Kidney epithelial cell (primary cell): Measurements from ENCODE around the gene NPTX1. TPM values are rescaled to one million over a fixed set of nuclear protein-coding genes. Genes with fewer than 3 reads are reported as not detected.

Experiments used
- DNase-seq: peaks from one replicate; pipeline ENCODE4 v3.0.0-alpha.2; 2010; ENCODE audit warnings: low read depth
- H3K27me3 ChIP-seq: 2 replicates; pipeline ENCODE4 v1.6.0; 2011; ENCODE audit warnings: low read length; ENCODE audit not compliant: control insufficient read depth, insufficient read depth
- H3K36me3 ChIP-seq: 2 replicates; pipeline ENCODE4 v1.5.1; 2011; ENCODE audit warnings: low read length; ENCODE audit not compliant: control insufficient read depth, insufficient read depth
- H3K4me3 ChIP-seq: 2 replicates; pipeline ENCODE4 v1.5.1; 2011; ENCODE audit warnings: low read depth, mild to moderate bottlenecking, control low read depth, low read length
- CTCF ChIP-seq: IDR thresholded peaks from 2 replicates; pipeline ENCODE4 v1.5.1; 2011; ENCODE audit warnings: mild to moderate bottlenecking, moderate library complexity, low read length, control low read depth, inconsistent platforms; ENCODE audit not compliant: insufficient read depth, poor library complexity, severe bottlenecking
- total RNA-seq: library from RNA; depleted of rRNA; stranded (reverse); fragments of >200 nt; gene quantifications from 2 replicates; pipeline ENCODE4 v1.2.3, GENCODE V29; 2015

The NPTX1 gene
- total RNA-seq, 1 donor from 2014 or later, result not detected

GRCh38 chr17:80429356-80430275 lies 46.8 kb downstream of the NPTX1 start:
- peaks cover 5% of the 10 kb centered on the region for H3K27me3 ChIP-seq
- TF ChIP-seq CTCF, result no peak
- no peaks in the 10 kb centered on the region for H3K36me3 ChIP-seq
- no peak overlapping the region for H3K4me3 ChIP-seq
- no peak for DNase-seq

GRCh38 chr17:80428796-80429195 lies 47.6 kb downstream of the NPTX1 start:
- H3K36me3 ChIP-seq, result no peaks in the 10 kb centered on the region
- H3K4me3 ChIP-seq, result no peak overlapping the region
- TF ChIP-seq CTCF, result no peak
- H3K27me3 ChIP-seq, result peaks cover 5% of the 10 kb centered on the region
- DNase-seq, result no peak

- DNase-seq, result no peak
- Histone ChIP-seq H3K27me3 (peaks cover 5% of the 10 kb centered on the region), H3K36me3 (no peaks in the 10 kb centered on the region), H3K4me3 (no peak overlapping the region)
- no peak for TF ChIP-seq CTCF
Observed at GRCh38 chr17:80428363-80428762, 48.0 kb downstream of the NPTX1 start.

- no peak for TF ChIP-seq CTCF
- H3K4me3 ChIP-seq, result no peak overlapping the region
- DNase-seq, result no peak
- H3K27me3 ChIP-seq, result peaks cover 5% of the 10 kb centered on the region
- H3K36me3 ChIP-seq, result no peaks in the 10 kb centered on the region
Observed at GRCh38 chr17:80427366-80428282, 48.8 kb downstream of the NPTX1 start.

GRCh38 chr17:80426671-80427326 lies 49.6 kb downstream of the NPTX1 start:
- no peaks in the 10 kb centered on the region for H3K36me3 ChIP-seq
- TF ChIP-seq CTCF, result peak; percentile 98
- DNase-seq, result no peak

More at GRCh38 chr17:80426671-80427326, 49.6 kb downstream of the NPTX1 start:
- H3K4me3 ChIP-seq, result no peak overlapping the region
- peaks cover 5% of the 10 kb centered on the region for H3K27me3 ChIP-seq
